ENCODE data around the gene ABTB1. TPM values are rescaled to one million over a fixed set of nuclear protein-coding genes. Genes with fewer than 3 reads are reported as not detected.

The ABTB1 gene
- total RNA-seq, 1 donor from 2014 or later, result 42.0 TPM

- intact Hi-C loops (cut with micrococcal nuclease), result no loop called here
- Mint-ChIP-seq H3K4me3 (no peak overlapping the region), H3K36me3 (ENCODE audit: low read depth) (peaks cover 19% of the 10 kb centered on the region), H3K4me1 (peaks cover 23% of the 10 kb centered on the region), H3K27ac (no peak overlapping the region), H3K27me3 (no peaks in the 10 kb centered on the region), H3K9me3 (no peaks in the 10 kb centered on the region)
- no peak for DNase-seq
- CTCF ChIA-PET, result interaction anchor here (0.9 kb wide), 1 partner anchor 277 kb away, joined by 4 read pairs; no protein-coding TSS in a partner anchor
- POLR2A ChIA-PET, result interaction anchor here (1.5 kb wide), 1 partner anchor 8 kb away, joined by 4 read pairs; no protein-coding TSS in a partner anchor
- TF ChIP-seq CTCF (IDR thresholded peaks at IDR 0.05), result no peak
- ATAC-seq (ENCODE audit: low read depth), result no peak
Observed at GRCh38 chr3:127682561-127682960, 9.8 kb downstream of the ABTB1 start.

DNA sequence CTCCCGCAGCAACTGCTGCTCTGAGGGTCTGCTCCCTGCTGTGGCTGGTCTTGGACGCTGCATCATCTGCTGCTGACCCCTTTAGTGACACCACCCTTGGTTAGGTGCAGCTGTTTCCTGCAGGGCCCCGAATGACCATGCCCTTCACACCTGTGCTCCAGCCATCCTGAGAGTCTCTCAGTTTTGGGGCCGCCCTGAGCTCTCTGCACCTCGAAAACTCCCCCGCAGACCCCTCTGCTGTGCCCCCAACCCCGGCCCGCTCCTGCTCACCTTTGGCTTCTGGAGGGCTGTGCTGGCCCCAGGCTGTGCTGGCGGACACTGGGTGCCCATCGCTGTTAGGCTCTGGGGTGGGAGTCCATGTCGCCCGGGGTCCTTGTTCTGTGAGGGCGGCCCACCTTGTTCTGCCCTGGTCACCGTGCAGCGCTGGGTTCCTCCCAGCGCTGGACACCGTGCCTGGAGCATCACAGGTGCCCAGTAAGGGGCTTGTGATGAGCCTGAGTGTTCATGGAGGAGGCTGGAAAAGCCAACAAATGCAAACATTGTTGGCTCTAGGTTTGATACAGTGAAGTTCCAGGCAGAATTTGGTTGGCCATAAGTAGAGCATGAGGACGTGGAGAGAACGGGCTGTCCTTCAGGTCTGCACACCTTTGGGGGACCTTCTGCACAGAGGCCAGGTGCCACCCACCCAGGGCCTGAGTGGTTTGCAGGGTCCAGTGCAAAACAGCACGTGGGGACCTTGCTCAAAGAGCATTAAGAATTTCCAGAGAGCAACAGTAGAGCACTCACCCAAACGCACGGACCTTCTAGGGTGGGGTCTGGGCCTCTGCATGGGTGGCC, 12.3 kb downstream of the ABTB1 start:
- Mint-ChIP-seq H3K36me3 (ENCODE audit: low read depth) (peaks cover 2% of the 10 kb centered on the region), H3K4me1 (peaks cover 23% of the 10 kb centered on the region)
- CTCF ChIA-PET, result interaction anchor here (1.0 kb wide), 1 partner anchor 11 kb away, joined by 4 read pairs; no protein-coding TSS in a partner anchor

DNA sequence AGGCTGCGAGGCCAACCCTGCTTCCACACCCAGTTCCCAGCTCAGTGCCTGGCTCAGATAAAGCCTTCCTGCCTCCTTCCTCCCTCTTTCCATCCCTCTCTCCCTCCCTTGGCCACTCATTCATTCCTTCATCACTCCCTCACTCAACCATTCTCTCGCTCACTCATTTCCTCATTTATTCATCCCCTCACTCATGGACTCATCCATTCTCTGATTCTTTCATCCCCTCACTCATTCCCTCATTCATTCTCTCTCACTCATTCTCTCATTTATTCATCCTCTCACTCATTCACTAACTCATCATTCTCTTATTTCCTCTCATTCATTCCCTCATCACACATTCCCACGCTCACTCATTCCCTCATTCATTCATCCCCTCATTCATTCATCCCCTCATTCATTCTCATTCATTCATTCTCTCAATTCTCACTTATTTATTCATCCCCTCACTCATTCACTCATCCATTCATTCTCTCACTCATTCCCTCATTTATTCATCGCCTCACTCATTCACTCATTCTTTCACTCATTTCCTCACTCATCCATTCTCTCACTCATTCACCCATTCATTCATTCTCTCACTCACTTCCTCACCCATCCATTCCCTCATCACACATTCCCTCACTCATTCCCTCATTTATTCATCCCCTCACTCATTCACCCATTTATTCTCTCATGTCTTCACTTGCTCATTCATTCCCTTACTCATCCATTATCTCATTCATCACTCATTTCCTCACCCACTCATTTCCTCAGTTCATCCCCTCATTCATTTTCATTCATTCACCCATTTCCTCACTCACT, 13.2 kb downstream of the ABTB1 start:
- DNase-seq, result no peak
- intact Hi-C loops (cut with micrococcal nuclease), result no loop called here
- peaks cover 24% of the 10 kb centered on the region for H3K4me1 Mint-ChIP-seq
- no peaks in the 10 kb centered on the region for H3K9me3 Mint-ChIP-seq
- no peak overlapping the region for H3K4me3 Mint-ChIP-seq
- ChIA-PET POLR2A (no interaction called here), CTCF (no interaction called here)
- no peaks in the 10 kb centered on the region for H3K27me3 Mint-ChIP-seq
- H3K27ac Mint-ChIP-seq, result no peak overlapping the region
- TF ChIP-seq CTCF (IDR thresholded peaks at IDR 0.05), result no peak
- H3K36me3 Mint-ChIP-seq (ENCODE audit: low read depth), result no peaks in the 10 kb centered on the region
- no peak for ATAC-seq (ENCODE audit: low read depth)

More for the DNA sequence above, 12.3 kb downstream of the ABTB1 start:
- DNase-seq (peak; percentile 10), ATAC-seq (ENCODE audit: low read depth) (no peak)
- Mint-ChIP-seq H3K27ac (no peak overlapping the region), H3K9me3 (no peaks in the 10 kb centered on the region), H3K4me3 (no peak overlapping the region), H3K27me3 (no peaks in the 10 kb centered on the region)
- POLR2A ChIA-PET, result no interaction called here
- intact Hi-C loops (cut with micrococcal nuclease), result no loop called here
- no peak for TF ChIP-seq CTCF (IDR thresholded peaks at IDR 0.05)

DNA sequence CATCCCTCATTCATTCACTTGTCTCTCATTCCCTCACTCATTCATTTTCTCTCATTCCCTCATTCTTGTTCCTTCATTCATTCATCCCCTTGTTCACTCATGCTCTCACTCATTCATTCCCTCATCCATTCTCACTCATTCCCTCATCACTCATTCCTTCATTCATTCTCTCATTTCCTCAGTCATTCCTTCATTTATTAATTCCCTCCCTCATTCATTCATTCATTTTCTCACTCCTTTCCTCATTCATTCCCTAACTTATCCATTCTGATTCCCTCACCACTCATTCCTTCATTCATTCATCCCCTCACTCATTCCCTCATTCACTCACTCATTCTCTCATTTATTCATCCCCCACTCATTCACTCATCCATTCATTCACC, 13.8 kb downstream of the ABTB1 start:
- Mint-ChIP-seq H3K36me3 (ENCODE audit: low read depth) (no peaks in the 10 kb centered on the region), H3K27ac (no peak overlapping the region), H3K4me3 (no peak overlapping the region), H3K4me1 (peaks cover 25% of the 10 kb centered on the region), H3K9me3 (no peaks in the 10 kb centered on the region), H3K27me3 (no peaks in the 10 kb centered on the region)
- intact Hi-C loops (cut with micrococcal nuclease), result no loop called here
- ChIA-PET POLR2A (no interaction called here), CTCF (no interaction called here)
- DNase-seq (no peak), ATAC-seq (ENCODE audit: low read depth) (no peak)
- TF ChIP-seq CTCF (IDR thresholded peaks at IDR 0.05), result no peak

GRCh38 chr3:127687228-127687737, 14.5 kb downstream of the ABTB1 start:
- intact Hi-C loops (cut with micrococcal nuclease), result no loop called here
- POLR2A ChIA-PET, result no interaction called here
- Mint-ChIP-seq H3K4me3 (no peak overlapping the region), H3K27me3 (no peaks in the 10 kb centered on the region), H3K4me1 (peaks cover 24% of the 10 kb centered on the region), H3K36me3 (ENCODE audit: low read depth) (no peaks in the 10 kb centered on the region), H3K27ac (no peak overlapping the region), H3K9me3 (no peaks in the 10 kb centered on the region)
- DNase-seq (no peak), ATAC-seq (ENCODE audit: low read depth) (no peak)
- TF ChIP-seq CTCF (IDR thresholded peaks at IDR 0.05), result no peak
- CTCF ChIA-PET, result no interaction called here

All from activated B cell treated with CpG ODN at 0.5 μM for 24 hours (primary cell).